Measurements from ENCODE around the gene NDUFB11. TPM values are rescaled to one million over a fixed set of nuclear protein-coding genes. Genes with fewer than 3 reads are reported as not detected.

NDUFB11 gene
- total RNA-seq, 2 donors from 2014 or later = 84.6 to 97.1 TPM

GRCh38 chrX:47170861-47171692 is 26.6 kb upstream of the NDUFB11 start:
- intact Hi-C loops (cut with DNase I) = no loop called here
- Histone ChIP-seq H3K9me3 (no peaks in the 10 kb centered on the region), H3K4me3 (no peak overlapping the region), H3K4me1 (no peaks in the 10 kb centered on the region), H3K27ac (no peak overlapping the region), H3K27me3 (peaks cover 4% of the 10 kb centered on the region), H3K9ac (ENCODE audit: low read depth in 2 of 2, low read length in 2 of 2) (no peak overlapping the region), H3K36me3 (no peaks in the 10 kb centered on the region)
- TF ChIP-seq CTCF (IDR thresholded peaks at IDR 0.05) = no peak
- DNase-seq = no peak

GRCh38 chrX:47169726-47170515 is 25.4 kb upstream of the NDUFB11 start:
- H3K4me3 ChIP-seq = no peak overlapping the region
- DNase-seq = no peak
- H3K36me3 ChIP-seq = no peaks in the 10 kb centered on the region
- no peak for TF ChIP-seq CTCF (IDR thresholded peaks at IDR 0.05)
- H3K9ac ChIP-seq (ENCODE audit: low read depth in 2 of 2, low read length in 2 of 2) = no peak overlapping the region
- intact Hi-C loops (cut with DNase I) = no loop called here
- H3K9me3 ChIP-seq = no peaks in the 10 kb centered on the region
- no peak overlapping the region for H3K27ac ChIP-seq
- H3K27me3 ChIP-seq = peaks cover 4% of the 10 kb centered on the region
- H3K4me1 ChIP-seq = no peaks in the 10 kb centered on the region

- H3K27ac ChIP-seq = no peak overlapping the region
- H3K27me3 ChIP-seq = peaks cover 4% of the 10 kb centered on the region
- H3K4me1 ChIP-seq = no peaks in the 10 kb centered on the region
- no peaks in the 10 kb centered on the region for H3K9me3 ChIP-seq
- intact Hi-C loops (cut with DNase I) = no loop called here
- TF ChIP-seq CTCF (IDR thresholded peaks at IDR 0.05) = no peak
- no peak overlapping the region for H3K4me3 ChIP-seq
- no peaks in the 10 kb centered on the region for H3K36me3 ChIP-seq
- no peak overlapping the region for H3K9ac ChIP-seq (ENCODE audit: low read depth in 2 of 2, low read length in 2 of 2)
- DNase-seq = no peak
Measured at GRCh38 chrX:47169273-47169672, 24.8 kb upstream of the NDUFB11 start.

- H3K4me1 ChIP-seq = no peaks in the 10 kb centered on the region
- DNase-seq = no peak
- H3K27me3 ChIP-seq = peaks cover 4% of the 10 kb centered on the region
- no peak overlapping the region for H3K27ac ChIP-seq
- no peak for TF ChIP-seq CTCF (IDR thresholded peaks at IDR 0.05)
- H3K4me3 ChIP-seq = no peak overlapping the region
- no peaks in the 10 kb centered on the region for H3K9me3 ChIP-seq
- H3K36me3 ChIP-seq = no peaks in the 10 kb centered on the region
- intact Hi-C loops (cut with DNase I) = no loop called here
- H3K9ac ChIP-seq (ENCODE audit: low read depth in 2 of 2, low read length in 2 of 2) = no peak overlapping the region
Measured at GRCh38 chrX:47168495-47169073, 24.1 kb upstream of the NDUFB11 start.

GRCh38 chrX:47166126-47166525 is 21.6 kb upstream of the NDUFB11 start:
- DNase-seq = no peak
- no peaks in the 10 kb centered on the region for H3K4me1 ChIP-seq
- no peak overlapping the region for H3K27ac ChIP-seq
- no peaks in the 10 kb centered on the region for H3K9me3 ChIP-seq
- intact Hi-C loops (cut with DNase I) = no loop called here
- no peak overlapping the region for H3K9ac ChIP-seq (ENCODE audit: low read depth in 2 of 2, low read length in 2 of 2)
- no peak overlapping the region for H3K4me3 ChIP-seq
- no peaks in the 10 kb centered on the region for H3K36me3 ChIP-seq
- peaks cover 4% of the 10 kb centered on the region for H3K27me3 ChIP-seq
- no peak for TF ChIP-seq CTCF (IDR thresholded peaks at IDR 0.05)

Data from colonic mucosa (tissue), 4 donors.